Body of pancreas (tissue), 4 donors: Measurements from ENCODE around the gene PPP2R2B. TPM values are rescaled to one million over a fixed set of nuclear protein-coding genes. Genes with fewer than 3 reads are reported as not detected.

ENCODE experiments used
- ATAC-seq: fragments of 150-250 bp; one replicate; pipeline ENCODE4 v1.9.1; 2016
- DNase-seq, 4 donors: peaks; one replicate each; pipeline ENCODE4 v3.0.0-alpha.2; 2019
- H3K27ac ChIP-seq, 4 donors: fragments of 200-600 bp; sonication (generic); 1 replicate in 3 of 4; 2 replicates in 1 of 4; pipeline versions ENCODE4 v1.5.1 to v1.6.1; 2016 to 2019; ENCODE audit warnings: mild to moderate bottlenecking in 1 of 4, mixed read lengths in 1 of 4, moderate library complexity in 1 of 4
- H3K27me3 ChIP-seq, 2 donors: fragments of 200-600 bp; sonication (generic); one replicate each; pipeline ENCODE4 v1.6.0; 2016; ENCODE audit warnings: mild to moderate bottlenecking in 1 of 2
- H3K36me3 ChIP-seq, 2 donors: fragments of 200-600 bp; sonication (generic); replicated peaks in 1 of 2; 2 replicates each; pipeline ENCODE4 v1.5.1; 2016; ENCODE audit warnings: low read depth in 2 of 2; ENCODE audit not compliant: insufficient read depth in 1 of 2
- H3K4me1 ChIP-seq: fragments of 200-600 bp; sonication (generic); one replicate; pipeline ENCODE4 v1.6.0; 2016
- H3K4me3 ChIP-seq, 2 donors: fragments of 200-600 bp; sonication (generic); 1 replicate in 1 of 2; 2 replicates in 1 of 2; pipeline ENCODE4 v1.5.1; 2016 to 2019
- H3K9me3 ChIP-seq, 3 donors: fragments of 200-600 bp; sonication (generic); 1 replicate in 2 of 3; 2 replicates in 1 of 3; pipeline ENCODE4 v1.5.1; 2016
- CTCF ChIP-seq, 7 experiments: fragments of 450-650 bp in 4 of 7; fragments of 200-600 bp in 3 of 7; sonication (generic) in 3 of 7; IDR thresholded peaks; one replicate each; pipeline ENCODE4 v1.5.1; 2016 to 2019; ENCODE audit warnings: antibody characterized with exemption in 7 of 7
- POLR2A ChIP-seq, 3 donors: fragments of 450-650 bp; IDR thresholded peaks; one replicate each; pipeline ENCODE4 v1.6.1; 2016; ENCODE audit warnings: antibody characterized with exemption in 3 of 3, mild to moderate bottlenecking in 2 of 3
- WGBS, 2 donors: methylation state at CpG; one replicate each; pipeline ENCODE4 v1.1.5; 2017; 5-methylcytosine and 5-hydroxymethylcytosine counted together
- intact Hi-C: fragments of 100-400 bp; cut with DNase I; formaldehyde crosslinking; loops from one replicate; pipeline ENCODE4 v1.15.1; 2023
- total RNA-seq, 2 donors: library from RNA; depleted of rRNA; stranded (reverse); fragments of >200 nt; gene quantifications; one replicate each; pipeline ENCODE4 v1.1.0, GENCODE V29; 2016

The PPP2R2B gene
- total RNA-seq, 2 donors from 2014 or later: 0.26 TPM; not detected in 1

- no peak overlapping the region for H3K27ac ChIP-seq
- WGBS, 2 donors: 76 to 77% methylated on average over 3 of the region's 3 CpGs
- DNase-seq (no peak), ATAC-seq (no peak)
- H3K4me3 ChIP-seq: no peak overlapping the region
- H3K27me3 ChIP-seq: peaks cover 0 to 3% of the 10 kb centered on the region in 2 donors
- H3K36me3 ChIP-seq: no peaks in the 10 kb centered on the region
- intact Hi-C loops: no loop called here
- H3K9me3 ChIP-seq: no peaks in the 10 kb centered on the region
- H3K4me1 ChIP-seq: no peaks in the 10 kb centered on the region
- TF ChIP-seq CTCF (IDR thresholded peaks at IDR 0.05): no peak
Observed at GRCh38 chr5:146660376-146660960, 218.1 kb downstream of the PPP2R2B start.

- H3K4me1 ChIP-seq: no peaks in the 10 kb centered on the region
- intact Hi-C loops: no loop called here
- DNase-seq (no peak), ATAC-seq (no peak)
- TF ChIP-seq POLR2A (IDR thresholded peaks at IDR 0.05) (no peak), CTCF (IDR thresholded peaks at IDR 0.05) (no peak)
- no peaks in the 10 kb centered on the region for H3K9me3 ChIP-seq
- H3K36me3 ChIP-seq: no peaks in the 10 kb centered on the region
- H3K27me3 ChIP-seq: peaks cover 0 to 3% of the 10 kb centered on the region in 2 donors
- WGBS, 2 donors: 61 to 71% methylated on average over 3 of the region's 3 CpGs
- H3K4me3 ChIP-seq: no peak overlapping the region
- H3K27ac ChIP-seq: no peak overlapping the region
Observed at GRCh38 chr5:146659961-146660360, 218.6 kb downstream of the PPP2R2B start.

GRCh38 chr5:146656703-146657102, 221.9 kb downstream of the PPP2R2B start:
- intact Hi-C loops: no loop called here
- ATAC-seq: no peak
- Histone ChIP-seq H3K4me1 (no peaks in the 10 kb centered on the region), H3K9me3 (no peaks in the 10 kb centered on the region), H3K27ac (no peak overlapping the region), H3K4me3 (no peak overlapping the region), H3K36me3 (no peaks in the 10 kb centered on the region), H3K27me3 (peaks cover 0 to 3% of the 10 kb centered on the region in 2 donors)
- no peak for DNase-seq
- 65 to 72% methylated on average over 7 of the region's 7 CpGs for WGBS, 2 donors
- TF ChIP-seq CTCF (IDR thresholded peaks at IDR 0.05) (no peak), POLR2A (IDR thresholded peaks at IDR 0.05) (no peak)

- Histone ChIP-seq H3K27ac (no peak overlapping the region), H3K4me3 (no peak overlapping the region), H3K4me1 (no peaks in the 10 kb centered on the region), H3K36me3 (no peaks in the 10 kb centered on the region), H3K27me3 (no peaks in the 10 kb centered on the region), H3K9me3 (no peaks in the 10 kb centered on the region)
- WGBS, 2 donors: 72 to 81% methylated on average over 7 of the region's 7 CpGs
- ATAC-seq (no peak), DNase-seq (no peak)
- intact Hi-C loops: no loop called here
- TF ChIP-seq CTCF (IDR thresholded peaks at IDR 0.05) (no peak), POLR2A (IDR thresholded peaks at IDR 0.05) (no peak)
Observed at GRCh38 chr5:146653560-146653959, 225.0 kb downstream of the PPP2R2B start.

GRCh38 chr5:146652547-146652946, 226.0 kb downstream of the PPP2R2B start:
- H3K36me3 ChIP-seq: no peaks in the 10 kb centered on the region
- DNase-seq (no peak), ATAC-seq (no peak)
- no peaks in the 10 kb centered on the region for H3K4me1 ChIP-seq
- TF ChIP-seq CTCF (IDR thresholded peaks at IDR 0.05) (no peak), POLR2A (IDR thresholded peaks at IDR 0.05) (no peak)
- no peaks in the 10 kb centered on the region for H3K9me3 ChIP-seq
- no peak overlapping the region for H3K27ac ChIP-seq
- H3K4me3 ChIP-seq: no peak overlapping the region
- WGBS, 2 donors: 73 to 83% methylated on average over 1 of the region's 1 CpG
- no peaks in the 10 kb centered on the region for H3K27me3 ChIP-seq
- intact Hi-C loops: no loop called here
